HEK293T (cell line): ENCODE data around the gene UPF2.
"Not testable (repeated sequence)": the region's sequence is repeated elsewhere in the genome, so short reads cannot be mapped to it uniquely, and the experiment has no call there.

Experiments
- CTCF ChIA-PET: fragments of 350-600 bp; formaldehyde crosslinking; extraction: SDS; loops from one replicate; lab custom pipeline; 2021; ENCODE audit warnings: antibody characterized with exemption, inconsistent platforms; lab: Yijun Ruan, JAX
- POLR2A ChIA-PET: fragments of 350-600 bp; formaldehyde crosslinking; extraction: SDS; loops from one replicate; lab custom pipeline; 2020; ENCODE audit warnings: antibody characterized with exemption, inconsistent platforms; lab: Yijun Ruan, JAX
- DNase-seq: peaks from one replicate; pipeline ENCODE4 v3.0.0; 2012; ENCODE audit warnings: mixed read lengths; ENCODE audit errors: extremely low spot score
- ARNT ChIP-seq: fragments of 450-650 bp; IDR thresholded peaks from 2 replicates; pipeline ENCODE4 v1.6.1; 2017; ENCODE audit warnings: mild to moderate bottlenecking
- BHLHE40 ChIP-seq: fragments of 450-650 bp; IDR thresholded peaks from 2 replicates; pipeline ENCODE4 v1.6.1; 2016; ENCODE audit warnings: mild to moderate bottlenecking, moderate library complexity, borderline replicate concordance
- CTBP1 ChIP-seq: fragments of 450-650 bp; IDR thresholded peaks from 2 replicates; pipeline ENCODE4 v1.6.1; 2016; ENCODE audit warnings: borderline replicate concordance
- ELF4 ChIP-seq: fragments of 450-650 bp; IDR thresholded peaks from 2 replicates; pipeline ENCODE4 v1.6.1; 2017; ENCODE audit warnings: antibody characterized with exemption
- FOXA1 ChIP-seq: fragments of 450-650 bp; IDR thresholded peaks from 2 replicates; pipeline ENCODE4 v1.6.1; 2016; ENCODE audit warnings: mild to moderate bottlenecking
- FOXK2 ChIP-seq: fragments of 450-650 bp; IDR thresholded peaks from 2 replicates; pipeline ENCODE4 v1.6.1; 2016; ENCODE audit warnings: mild to moderate bottlenecking
- FOXM1 ChIP-seq: fragments of 450-650 bp; IDR thresholded peaks from 2 replicates; pipeline ENCODE4 v1.6.1; 2017; ENCODE audit warnings: mild to moderate bottlenecking, borderline replicate concordance
- HDGF ChIP-seq: fragments of 450-650 bp; IDR thresholded peaks from 2 replicates; pipeline ENCODE4 v1.6.1; 2017; ENCODE audit warnings: antibody characterized with exemption, borderline replicate concordance
- L3MBTL2 ChIP-seq: fragments of 450-650 bp; conservative IDR thresholded peaks from 2 replicates; pipeline ENCODE4 v1.6.1; 2016; ENCODE audit warnings: mild to moderate bottlenecking
- LEF1 ChIP-seq: fragments of 450-650 bp; IDR thresholded peaks from 2 replicates; pipeline ENCODE4 v1.6.1; 2017; ENCODE audit warnings: mild to moderate bottlenecking, borderline replicate concordance
- NFRKB ChIP-seq: fragments of 450-650 bp; IDR thresholded peaks from 2 replicates; pipeline ENCODE4 v1.6.1; 2016; ENCODE audit warnings: mild to moderate bottlenecking, moderate library complexity
- SP1 ChIP-seq: fragments of 450-650 bp; IDR thresholded peaks from 2 replicates; pipeline ENCODE4 v1.6.1; 2017
- SUZ12 ChIP-seq: fragments of 450-650 bp; IDR thresholded peaks from 2 replicates; pipeline ENCODE4 v1.6.1; 2016; ENCODE audit warnings: mild to moderate bottlenecking
- TARDBP ChIP-seq: fragments of 450-650 bp; IDR thresholded peaks from 2 replicates; pipeline ENCODE4 v1.6.1; 2016
- ZNF384 ChIP-seq: fragments of 450-650 bp; IDR thresholded peaks from 2 replicates; pipeline ENCODE4 v1.6.1; 2016
- TF ChIP-seq, protein P1 (sequence below): fragments of 450-650 bp; IDR thresholded peaks from 2 replicates; pipeline ENCODE4 v1.6.1; 2016

UPF2 gene

DNA sequence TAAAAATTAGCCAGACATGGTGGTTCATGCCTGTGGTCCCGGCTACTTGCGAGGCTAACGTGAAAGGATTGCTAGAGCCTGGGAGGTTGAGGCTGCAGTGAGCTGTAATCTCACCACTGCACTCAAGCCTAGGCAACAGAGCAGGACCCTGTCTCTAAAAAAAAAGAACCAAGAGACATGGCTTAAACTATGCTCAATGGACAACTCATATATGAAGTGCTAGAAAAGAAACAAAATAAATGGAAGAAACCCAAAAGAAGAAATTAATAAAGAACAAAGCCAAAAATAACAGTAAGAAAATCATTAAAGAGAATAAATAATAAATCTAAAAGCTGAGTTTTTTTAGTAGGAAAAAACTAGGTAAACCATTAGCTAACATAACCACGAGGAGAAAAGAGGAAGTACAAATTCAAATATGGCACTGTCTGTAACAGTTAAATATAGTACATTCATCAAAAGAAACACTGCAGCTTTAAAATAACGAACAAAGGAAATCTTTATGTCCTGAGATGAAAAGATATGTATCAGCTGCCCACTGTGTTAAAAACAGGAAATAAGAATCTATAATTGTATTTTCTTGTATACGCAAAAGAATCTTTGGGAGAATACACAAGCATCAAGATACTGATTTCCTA lies 48.7 kb downstream of the UPF2 start:
- no peak for DNase-seq
- TF ChIP-seq FOXK2 = no peak
- POLR2A ChIA-PET = no interaction called here
- CTCF ChIA-PET = interaction anchor here (0.6 kb wide), 1 partner anchor 854 kb away, joined by 3 read pairs; no protein-coding TSS in a partner anchor

GRCh38 chr10:11988924-11989323 lies 53.7 kb downstream of the UPF2 start:
- no peak for DNase-seq
- TF ChIP-seq SUZ12 (no peak), HDGF (no peak), SP1 (no peak), ZNF384 (no peak), FOXM1 (no peak), ARNT (no peak), TARDBP (no peak), NFRKB (no peak), BHLHE40 (no peak), CTBP1 (no peak), FOXK2 (no peak), FOXA1 (no peak), LEF1 (no peak), L3MBTL2 (no peak), ELF4 (no peak)
- TF ChIP-seq, protein P1, sequence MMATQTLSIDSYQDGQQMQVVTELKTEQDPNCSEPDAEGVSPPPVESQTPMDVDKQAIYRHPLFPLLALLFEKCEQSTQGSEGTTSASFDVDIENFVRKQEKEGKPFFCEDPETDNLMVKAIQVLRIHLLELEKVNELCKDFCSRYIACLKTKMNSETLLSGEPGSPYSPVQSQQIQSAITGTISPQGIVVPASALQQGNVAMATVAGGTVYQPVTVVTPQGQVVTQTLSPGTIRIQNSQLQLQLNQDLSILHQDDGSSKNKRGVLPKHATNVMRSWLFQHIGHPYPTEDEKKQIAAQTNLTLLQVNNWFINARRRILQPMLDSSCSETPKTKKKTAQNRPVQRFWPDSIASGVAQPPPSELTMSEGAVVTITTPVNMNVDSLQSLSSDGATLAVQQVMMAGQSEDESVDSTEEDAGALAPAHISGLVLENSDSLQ = no peak
- POLR2A ChIA-PET = no interaction called here
- CTCF ChIA-PET = interaction anchor here (1.2 kb wide), 1 partner anchor 205 kb away, joined by 3 read pairs; no protein-coding TSS in a partner anchor

DNA sequence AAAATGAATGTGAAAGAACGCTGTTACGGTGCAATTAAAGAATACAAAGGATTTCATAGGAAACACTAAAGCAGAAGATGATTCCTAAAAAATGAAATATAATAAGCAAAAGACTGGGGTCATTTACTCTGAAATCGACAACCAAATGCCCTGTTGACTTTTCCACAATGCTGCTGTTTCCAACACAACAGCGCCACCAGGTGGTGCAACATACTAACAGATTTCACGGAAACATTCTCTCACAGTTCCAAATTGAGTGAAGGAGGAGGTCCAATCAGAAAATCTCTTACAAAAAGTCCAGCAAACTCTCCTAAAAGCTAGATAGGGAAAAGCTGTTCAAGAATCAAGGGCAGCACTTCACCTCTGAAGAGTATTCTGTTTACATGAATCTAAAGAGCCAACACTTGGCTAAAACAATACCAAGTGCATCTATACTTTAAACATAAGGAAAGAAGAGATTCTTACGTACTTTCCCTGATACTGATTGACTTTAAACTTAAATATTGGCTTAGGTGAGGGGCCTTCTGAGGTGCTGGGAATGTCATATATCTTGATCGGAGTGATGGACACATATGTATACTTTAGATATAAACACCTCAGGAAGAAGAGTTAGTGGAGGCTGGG lies 55.9 kb downstream of the UPF2 start:
- TF ChIP-seq SP1 (no peak), FOXA1 (0 out of 2 replicates have a peak, but pooled peaks have one; percentile 19)
- ChIA-PET CTCF (interaction anchor here (0.5 to 1.8 kb wide), 16 partner anchors 11 to 438 kb away, joined by 3 to 10 read pairs (median 3); partner anchors contain the start of gene UPF2), POLR2A (no interaction called here)
- DNase-seq = peak; percentile 82

DNA sequence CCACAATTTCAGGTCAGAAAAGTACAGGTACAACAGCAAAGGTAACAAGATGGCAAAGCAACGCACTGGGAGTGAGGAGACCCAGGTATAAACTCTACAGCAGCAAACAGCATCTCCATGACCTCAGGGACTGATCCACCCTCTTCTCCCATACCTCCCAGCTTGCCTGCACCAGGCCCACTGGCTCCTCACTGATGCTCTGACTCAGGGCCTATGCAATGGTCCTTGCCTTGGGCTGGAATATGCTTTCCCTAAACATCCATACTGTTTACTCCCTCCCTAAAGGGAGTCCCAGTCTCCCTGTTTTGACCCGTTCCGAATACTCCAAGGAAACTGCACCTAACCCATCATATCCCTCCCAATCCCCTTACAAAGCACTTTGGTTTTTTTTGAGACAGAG lies 60.4 kb downstream of the UPF2 start:
- TF ChIP-seq BHLHE40 (no peak), SUZ12 (no peak), ARNT (no peak), L3MBTL2 (no peak), FOXM1 (no peak), CTBP1 (no peak), SP1 (no peak), FOXA1 (no peak), LEF1 (no peak), ELF4 (no peak), TARDBP (no peak)
- TF ChIP-seq, protein P1 = no peak
- DNase-seq = no peak
- ChIA-PET POLR2A (no interaction called here), CTCF (no interaction called here)

GRCh38 chr10:11975795-11976194 lies 66.8 kb downstream of the UPF2 start:
- ChIA-PET POLR2A (no interaction called here), CTCF (interaction anchor here (0.7 kb wide), 1 partner anchor 11 kb away, joined by 3 read pairs; no protein-coding TSS in a partner anchor)
- no peak for TF ChIP-seq FOXM1
- TF ChIP-seq, protein P1 = no peak
- no peak for TF ChIP-seq HDGF
- no peak for TF ChIP-seq SUZ12
- no peak for TF ChIP-seq BHLHE40
- TF ChIP-seq ZNF384 = no peak
- TF ChIP-seq FOXA1 = no peak
- TF ChIP-seq L3MBTL2 = no peak
- TF ChIP-seq SP1 = no peak
- no peak for TF ChIP-seq FOXK2
- TF ChIP-seq NFRKB = no peak
- no peak for TF ChIP-seq CTBP1
- TF ChIP-seq LEF1 = no peak
- TF ChIP-seq ELF4 = no peak
- no peak for TF ChIP-seq TARDBP
- DNase-seq = no peak

DNA sequence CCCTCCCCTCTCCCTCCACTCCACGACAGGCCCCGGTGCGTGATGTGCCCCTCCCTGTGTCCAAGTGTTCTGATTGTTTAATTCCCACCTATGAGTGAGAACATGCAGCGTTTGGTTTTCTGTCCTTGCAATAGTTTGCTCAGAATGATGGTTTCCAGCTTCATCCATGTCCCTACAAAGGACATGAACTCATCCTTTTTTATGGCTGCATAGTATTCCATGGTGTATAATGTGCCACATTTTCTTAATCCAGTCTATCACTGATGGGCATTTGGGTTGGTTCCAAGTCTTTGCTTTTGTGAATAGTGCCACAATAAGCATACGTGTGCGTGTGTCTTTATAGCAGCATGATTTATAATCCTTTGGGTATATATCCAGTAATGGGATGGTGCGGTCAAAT lies 70.1 kb downstream of the UPF2 start:
- POLR2A ChIA-PET, DNase-seq, CTCF ChIA-PET: not testable (repeated sequence)

- no peak for DNase-seq
- ChIA-PET CTCF (interaction anchor here (1.2 kb wide), 1 partner anchor 179 kb away, joined by 3 read pairs; no protein-coding TSS in a partner anchor), POLR2A (no interaction called here)
- TF ChIP-seq L3MBTL2 (no peak), SP1 (no peak), FOXM1 (no peak), CTBP1 (no peak), TARDBP (no peak), LEF1 (no peak), HDGF (no peak), ARNT (no peak), ZNF384 (no peak), ELF4 (no peak), NFRKB (no peak), SUZ12 (no peak), BHLHE40 (no peak), FOXK2 (no peak), FOXA1 (no peak)
- TF ChIP-seq, protein P1 = no peak
These were observed 80.4 kb downstream of the UPF2 start for GRCh38 chr10:11962176-11962575.
